Forelimb muscle (tissue), 1 donor: Measurements from ENCODE around the gene RHEX. TPM values are rescaled to one million over a fixed set of nuclear protein-coding genes. Genes with fewer than 3 reads are reported as not detected.

Experiments
- polyA plus RNA-seq: library from polyadenylated mRNA; unstranded; fragments of 120-200 nt; gene quantifications from one replicate; pipeline ENCODE4 v1.2.1, GENCODE V29; 2013; ENCODE audit not compliant: insufficient read length

RHEX gene
- polyA plus RNA-seq, 1 donor, result 0.53 TPM

Other genes with a start within 250 kb of the RHEX start
- gene SLC41A1, start 240.0 kb upstream of the RHEX start, polyA plus RNA-seq, result 30.5 TPM
- gene PM20D1, start 203.0 kb upstream of the RHEX start, polyA plus RNA-seq, result not detected
- gene SLC26A9, start 109.7 kb upstream of the RHEX start, polyA plus RNA-seq, result 0.04 TPM
- 9.2 TPM for gene RAB7B, start 49.8 kb upstream of the RHEX start, polyA plus RNA-seq
- 0.20 TPM for gene CTSE, start 29.3 kb upstream of the RHEX start, polyA plus RNA-seq
- gene AVPR1B, start 64.2 kb downstream of the RHEX start, polyA plus RNA-seq, result 0.24 TPM
- gene FAM72A, start 149.7 kb downstream of the RHEX start, polyA plus RNA-seq, result 3.6 TPM
- 66.0 TPM for gene SRGAP2, start 150.4 kb downstream of the RHEX start, polyA plus RNA-seq